HTR-8/SVneo (cell line): ENCODE results near the gene SETMAR.
"Not testable (repeated sequence)": the region's sequence is repeated elsewhere in the genome, so short reads cannot be mapped to it uniquely, and the experiment has no call there.

Experiments used
- DNase-seq: peaks from one replicate; pipeline ENCODE4 v3.0.0; 2011; ENCODE audit warnings: low spot score, mixed read lengths; ENCODE audit not compliant: insufficient read length
- FAIRE-seq: peaks from 2 replicates; lab custom pipeline; 2011; peaks lifted over from hg19 to GRCh38; lab: Jason Lieb, UNC

SETMAR gene

DNA sequence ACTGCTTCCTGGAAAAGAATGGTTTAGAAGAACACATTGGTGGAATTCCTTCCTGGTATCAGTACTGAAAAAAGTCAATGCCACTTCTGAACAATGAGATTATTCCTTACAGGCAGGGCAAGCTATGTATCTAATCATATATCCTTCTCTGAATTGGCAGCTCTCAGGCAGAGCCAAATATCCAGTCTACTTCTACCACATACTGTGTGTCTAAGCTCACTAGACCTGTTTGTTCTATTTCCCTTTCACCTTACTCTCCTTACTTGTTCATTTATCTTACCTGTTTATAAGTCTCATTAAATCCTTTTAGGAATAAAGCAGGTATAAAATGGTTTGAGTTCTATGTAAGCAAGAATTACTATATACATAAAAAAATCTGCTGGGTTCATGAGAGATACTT, 8.3 kb downstream of the SETMAR start:
- FAIRE-seq (no peak), DNase-seq (no peak)

GRCh38 chr3:4313606-4314293, 10.6 kb downstream of the SETMAR start:
- FAIRE-seq: no peak
- DNase-seq: no peak

DNA sequence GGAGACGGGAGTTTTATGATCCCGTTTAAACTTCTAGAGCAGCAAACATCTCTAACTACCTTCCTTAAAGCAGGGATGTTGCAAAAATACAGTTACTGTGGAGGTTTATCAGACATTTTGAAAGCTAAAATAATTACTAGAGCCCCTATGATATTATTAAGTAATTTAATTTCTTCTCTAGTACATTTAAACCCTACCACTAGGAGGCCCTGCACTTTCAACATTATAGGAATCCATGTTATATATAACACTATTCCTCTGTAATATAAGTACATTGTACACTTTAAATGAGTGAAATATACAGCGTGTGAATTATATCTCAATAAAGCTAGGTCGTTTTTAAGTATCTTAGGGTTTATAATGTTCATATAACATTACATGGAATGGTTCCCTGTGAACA, 11.5 kb downstream of the SETMAR start:
- DNase-seq (no peak), FAIRE-seq (no peak)

- DNase-seq: no peak
- FAIRE-seq: no peak
These were observed 17.1 kb downstream of the SETMAR start for GRCh38 chr3:4320096-4320911.

DNA sequence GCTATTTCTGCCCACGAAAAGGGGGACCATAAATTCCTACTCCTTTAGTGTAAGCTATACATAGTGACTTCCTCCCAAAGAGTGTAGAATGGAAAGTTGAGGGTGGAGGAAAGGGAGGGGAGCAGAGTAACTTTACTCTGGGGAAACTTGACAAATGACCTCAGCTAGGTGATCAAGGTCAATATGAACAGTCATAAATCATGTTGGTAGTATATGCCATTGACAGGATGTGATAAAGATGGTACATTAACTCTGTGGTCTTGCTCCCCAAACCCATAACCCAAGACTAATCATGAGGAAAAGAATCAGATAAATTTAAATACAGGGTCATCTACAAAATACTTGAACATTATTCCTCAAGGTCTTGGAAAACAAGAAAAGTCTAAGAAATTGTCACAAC, 18.6 kb downstream of the SETMAR start:
- DNase-seq: no peak
- FAIRE-seq: no peak

GRCh38 chr3:4322635-4323034, 19.5 kb downstream of the SETMAR start:
- no peak for DNase-seq
- no peak for FAIRE-seq

GRCh38 chr3:4323246-4324027, 20.3 kb downstream of the SETMAR start:
- DNase-seq (no peak), FAIRE-seq (no peak)

- no peak for FAIRE-seq
- DNase-seq: no peak
These were observed 23.7 kb downstream of the SETMAR start for GRCh38 chr3:4326868-4327267.

DNA sequence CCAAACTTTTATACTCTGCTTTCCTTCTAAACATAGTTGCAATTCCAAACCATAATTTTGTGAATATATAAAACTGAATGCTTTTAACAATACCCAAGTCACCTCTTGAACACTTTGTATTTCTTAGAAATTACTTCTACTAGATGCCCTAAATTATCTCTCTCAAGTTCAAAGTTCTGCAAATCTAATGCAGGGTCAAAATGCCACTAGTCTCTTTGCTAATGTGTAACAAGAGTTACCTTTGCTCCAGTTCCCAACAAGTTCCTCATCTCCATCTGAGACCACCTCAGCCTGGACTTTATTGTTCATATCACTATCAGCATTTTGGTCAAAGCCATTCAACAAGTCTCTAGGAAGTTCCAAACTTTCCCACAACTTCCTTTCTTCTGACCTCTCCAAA, 26.6 kb downstream of the SETMAR start:
- not testable (repeated sequence) for DNase-seq, FAIRE-seq

DNA sequence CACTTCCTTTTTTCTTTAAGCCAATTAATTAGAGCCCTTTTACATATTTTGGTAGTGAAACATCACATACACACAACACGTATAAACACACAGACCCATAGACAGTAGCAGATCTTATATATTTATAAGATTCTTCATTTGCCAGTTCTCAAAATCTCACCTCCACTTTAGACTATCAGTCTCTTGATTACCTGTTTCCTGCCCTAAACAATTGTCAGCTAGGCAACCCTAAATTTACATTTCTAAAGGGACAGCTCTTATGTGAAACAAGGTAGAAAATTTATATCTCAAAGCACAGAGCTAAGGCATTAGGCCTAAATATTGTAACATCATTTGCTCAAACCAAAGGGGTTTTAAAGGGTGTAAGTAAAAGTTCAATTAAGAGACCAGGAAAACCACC, 28.9 kb downstream of the SETMAR start:
- no peak for FAIRE-seq
- DNase-seq: no peak

- FAIRE-seq (no peak), DNase-seq (no peak)
These were observed 29.4 kb downstream of the SETMAR start for GRCh38 chr3:4332574-4332973.

DNA sequence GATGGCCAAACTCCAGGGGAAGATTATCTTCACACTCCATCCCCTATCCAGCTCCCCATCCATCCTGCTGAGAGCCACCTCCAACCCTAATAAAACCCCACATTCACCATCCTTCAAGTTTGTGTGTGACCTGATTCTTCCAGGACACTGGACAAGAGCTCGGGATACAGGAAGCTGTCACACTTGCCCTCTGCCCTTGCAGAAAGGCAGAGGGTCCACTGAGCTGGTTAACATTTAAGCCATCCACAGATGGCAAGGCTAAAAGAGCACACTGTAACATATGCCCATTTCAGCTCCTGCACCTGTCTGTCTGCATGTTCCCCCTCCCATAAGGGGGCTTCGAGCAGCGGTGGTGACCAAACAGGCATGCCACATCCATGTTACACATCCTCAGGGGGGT, 29.8 kb downstream of the SETMAR start:
- DNase-seq (no peak), FAIRE-seq (no peak)

- DNase-seq (no peak), FAIRE-seq (no peak)
These were observed 31.4 kb downstream of the SETMAR start for GRCh38 chr3:4334548-4334947.

DNA sequence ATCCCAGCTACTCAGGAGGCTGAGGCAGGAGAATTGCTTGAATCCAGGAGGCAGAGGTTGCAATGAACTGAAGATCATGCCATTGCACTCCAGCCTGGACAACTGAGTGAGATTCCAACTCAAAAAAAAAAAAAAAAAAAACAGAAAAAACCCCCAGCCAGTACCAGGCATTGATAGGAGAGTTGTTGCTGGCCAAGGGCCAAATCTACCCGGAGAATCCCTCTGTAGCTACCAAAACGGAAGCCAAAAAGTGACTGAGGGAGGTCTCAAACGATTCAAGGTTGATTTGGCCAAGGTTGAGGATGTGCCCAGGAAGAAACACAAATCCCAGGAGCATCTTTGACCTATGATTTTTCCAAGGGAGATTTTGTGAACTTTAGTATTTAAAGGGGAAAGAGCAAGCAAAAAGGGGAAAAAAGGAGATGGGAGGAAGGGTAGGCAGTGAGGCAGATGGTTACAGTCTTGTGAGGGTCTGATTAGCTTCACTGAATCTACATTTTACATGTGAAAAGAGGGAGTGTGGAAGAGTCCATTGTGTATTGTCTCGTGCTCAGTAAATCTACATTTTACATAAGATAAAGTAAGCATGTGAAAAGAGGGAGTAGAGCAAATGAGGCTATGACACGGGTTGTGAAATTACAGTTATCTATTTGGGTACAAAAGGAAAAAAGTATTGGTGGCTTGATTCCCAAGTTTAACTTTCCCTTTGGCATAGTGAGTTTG, 32.8 kb downstream of the SETMAR start:
- FAIRE-seq (no peak), DNase-seq (no peak)

DNA sequence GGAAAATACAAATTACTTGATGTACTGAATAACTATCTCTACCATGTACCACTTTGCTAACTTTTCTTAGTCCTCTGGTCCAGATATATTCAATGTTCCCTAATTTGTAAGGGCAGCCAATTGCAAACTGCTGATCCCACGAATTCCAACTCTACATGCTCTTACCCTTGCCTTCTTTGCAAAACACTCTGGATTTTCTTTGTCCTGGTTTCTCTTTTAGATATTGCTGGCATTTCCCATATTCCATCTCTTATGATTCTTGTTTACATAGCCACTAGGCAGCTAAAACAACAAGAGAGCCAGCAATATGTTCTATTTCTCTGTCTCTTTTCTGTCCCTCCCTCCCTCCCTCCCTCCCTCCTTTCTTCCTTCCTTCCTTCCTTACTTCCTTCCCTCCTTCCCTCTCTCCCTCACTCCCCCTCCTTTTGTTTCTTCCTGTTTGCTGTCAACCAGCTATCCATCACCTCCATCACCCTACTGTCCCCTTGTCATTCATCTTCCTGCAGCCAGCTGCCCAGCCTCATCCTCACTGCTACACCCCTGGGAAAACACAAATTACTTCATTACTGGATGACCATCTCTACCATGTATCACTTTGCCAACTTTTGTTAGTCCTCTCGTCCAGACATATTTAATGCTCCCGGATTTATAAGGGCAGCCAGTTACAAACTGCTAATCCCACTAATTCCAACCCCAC, 33.8 kb downstream of the SETMAR start:
- FAIRE-seq: no peak
- no peak for DNase-seq

DNA sequence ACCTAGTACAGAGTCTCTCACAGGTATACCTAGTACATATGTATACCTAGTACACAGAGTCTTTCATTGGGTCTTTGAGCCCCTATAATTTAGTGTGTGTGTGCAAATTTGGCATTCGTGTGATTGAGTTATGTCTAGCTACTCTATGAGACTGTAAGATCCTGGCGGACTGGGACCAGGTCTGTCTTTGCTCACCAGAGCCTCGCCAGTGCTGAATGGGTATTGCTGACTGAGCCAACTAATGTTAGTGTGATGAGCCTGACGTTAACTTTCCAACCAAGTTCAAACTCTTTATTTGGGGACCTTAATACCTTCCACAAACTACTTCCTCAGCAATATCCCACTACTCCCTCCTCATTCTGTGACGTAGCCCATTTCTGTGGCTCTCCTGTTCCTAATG, 35.6 kb downstream of the SETMAR start:
- DNase-seq: no peak
- no peak for FAIRE-seq

DNA sequence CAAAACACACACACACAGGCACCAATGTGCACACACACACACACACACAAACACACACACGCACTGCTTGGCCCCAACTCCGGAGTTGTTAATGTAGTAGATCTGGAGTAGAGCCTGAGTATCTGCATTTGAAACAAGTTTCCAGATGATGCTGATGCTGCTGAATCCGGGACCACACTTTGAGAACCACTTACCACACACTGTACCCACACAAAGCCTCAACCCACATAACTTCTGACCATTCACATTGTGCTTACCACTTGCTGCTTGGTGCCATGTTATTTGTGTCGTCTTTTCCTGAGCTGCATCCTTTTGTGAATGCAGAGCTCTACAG, 36.9 kb downstream of the SETMAR start:
- FAIRE-seq (no peak), DNase-seq (no peak)

- DNase-seq (no peak), FAIRE-seq (no peak)
These were observed 37.5 kb downstream of the SETMAR start for GRCh38 chr3:4340411-4341335.

DNA sequence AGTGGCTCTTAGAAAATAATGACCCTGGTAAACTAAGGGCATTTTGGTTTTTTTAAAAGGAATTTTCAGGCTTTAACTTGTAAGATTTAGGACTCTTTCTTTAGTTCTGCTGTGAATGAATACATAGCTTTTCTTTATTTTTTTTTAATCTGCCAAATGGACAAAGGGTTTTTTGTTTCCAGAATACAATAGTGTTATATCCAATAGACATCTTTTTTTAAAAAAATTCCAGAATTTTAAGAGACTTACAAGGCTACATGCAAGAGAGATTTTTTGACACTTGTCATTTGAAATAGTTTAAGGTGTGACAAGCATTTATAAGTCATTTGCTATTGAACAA, 38.1 kb downstream of the SETMAR start:
- DNase-seq (no peak), FAIRE-seq (no peak)
